GM19099 (cell line): Measurements from ENCODE around the gene NECAB3.

ENCODE experiments used
- POLR2A ChIP-seq: IDR thresholded peaks from 3 replicates; pipeline ENCODE4 v1.6.1; 2011; ENCODE audit warnings: low read depth; ENCODE audit not compliant: insufficient read length; ENCODE audit errors: extremely low read depth

The NECAB3 gene

DNA sequence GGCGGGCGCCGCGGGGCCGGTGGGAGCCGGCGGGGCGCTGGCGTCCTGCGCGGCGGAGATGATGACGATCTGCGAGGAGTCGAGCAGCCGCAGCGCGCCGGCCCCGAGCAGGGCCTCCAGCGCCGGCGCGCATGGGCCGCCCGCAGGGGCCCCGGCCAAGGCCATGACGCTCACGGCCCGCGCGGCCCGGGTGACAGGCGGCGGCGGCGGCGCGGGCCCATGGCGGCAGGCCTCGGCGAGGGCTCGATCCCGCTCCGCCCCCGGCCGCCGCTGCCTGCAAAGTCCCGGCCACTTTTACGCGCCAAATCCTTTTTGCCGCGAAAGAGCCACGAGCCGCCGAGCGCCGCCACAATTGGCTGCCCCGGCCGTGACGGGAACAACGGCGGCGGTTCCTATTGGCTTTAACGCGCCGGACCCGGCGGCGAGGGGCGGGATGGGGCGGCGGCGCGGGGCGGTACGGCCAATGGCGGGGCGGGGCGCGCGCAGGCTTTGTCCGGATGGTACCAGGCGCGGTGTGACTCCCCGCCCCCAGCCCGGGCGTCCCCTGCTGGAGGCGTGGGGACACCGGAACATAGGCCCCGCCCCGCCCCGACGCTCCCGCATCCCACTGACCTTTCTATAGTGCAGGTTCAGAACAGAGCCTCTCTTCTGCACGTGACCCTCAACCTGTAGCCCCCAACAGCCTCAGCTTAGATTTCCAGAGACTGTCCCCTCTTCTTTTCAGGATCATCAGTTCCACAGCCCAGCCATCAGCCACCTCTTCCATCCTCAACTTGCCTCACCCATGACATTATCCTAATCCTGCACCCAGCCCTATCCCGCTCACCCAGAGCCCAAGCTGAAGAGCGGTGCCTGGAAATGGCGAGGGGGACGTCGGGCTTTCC is 12.1 kb upstream of the NECAB3 start, which contains the start of gene E2F1:
TSS of gene E2F1 (minus strand) at position 286 of the 884 bp plus-strand sequence. CDS start at position 165, 121 bp downstream.
- TF ChIP-seq POLR2A, result peak; percentile 71

DNA sequence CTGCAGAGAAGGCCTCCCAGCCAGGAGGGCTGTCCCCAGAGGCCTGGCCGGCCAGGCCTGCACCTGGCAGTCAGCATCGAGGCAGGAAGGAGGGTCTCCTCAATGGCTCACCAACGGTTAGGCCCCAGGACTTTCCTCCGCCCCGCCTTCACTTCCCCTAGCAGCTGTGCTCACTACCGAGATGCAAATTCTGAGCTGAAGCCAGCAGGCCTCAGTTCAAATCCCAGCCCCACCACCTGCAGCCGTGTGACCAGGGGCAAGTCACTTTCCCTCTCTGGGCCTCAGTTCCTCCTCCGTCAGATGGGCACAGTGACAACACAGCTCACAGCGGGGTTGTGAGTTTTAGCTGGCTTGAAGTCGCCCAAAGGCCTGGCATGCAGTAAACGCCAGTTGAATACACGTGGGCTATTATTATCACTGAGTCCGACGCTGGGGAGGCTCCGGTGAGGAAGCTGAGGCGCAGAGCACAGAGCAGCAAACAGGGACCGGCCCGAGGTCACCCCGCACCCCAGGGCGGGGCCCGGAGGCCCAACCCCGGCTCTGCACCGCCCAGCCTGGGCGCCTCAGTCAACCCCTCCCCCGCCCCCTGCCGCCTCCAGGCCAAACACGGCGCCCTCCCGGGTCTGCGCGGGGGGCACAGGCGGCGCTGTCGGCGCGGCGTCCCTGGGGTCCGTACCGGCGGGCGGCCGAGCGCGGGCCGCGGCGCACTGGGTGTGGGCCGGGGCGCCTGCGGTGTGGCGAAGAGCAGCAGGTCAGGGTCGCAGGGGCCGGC is 11.3 kb upstream of the NECAB3 start:
- TF ChIP-seq POLR2A, result peak; percentile 52

DNA sequence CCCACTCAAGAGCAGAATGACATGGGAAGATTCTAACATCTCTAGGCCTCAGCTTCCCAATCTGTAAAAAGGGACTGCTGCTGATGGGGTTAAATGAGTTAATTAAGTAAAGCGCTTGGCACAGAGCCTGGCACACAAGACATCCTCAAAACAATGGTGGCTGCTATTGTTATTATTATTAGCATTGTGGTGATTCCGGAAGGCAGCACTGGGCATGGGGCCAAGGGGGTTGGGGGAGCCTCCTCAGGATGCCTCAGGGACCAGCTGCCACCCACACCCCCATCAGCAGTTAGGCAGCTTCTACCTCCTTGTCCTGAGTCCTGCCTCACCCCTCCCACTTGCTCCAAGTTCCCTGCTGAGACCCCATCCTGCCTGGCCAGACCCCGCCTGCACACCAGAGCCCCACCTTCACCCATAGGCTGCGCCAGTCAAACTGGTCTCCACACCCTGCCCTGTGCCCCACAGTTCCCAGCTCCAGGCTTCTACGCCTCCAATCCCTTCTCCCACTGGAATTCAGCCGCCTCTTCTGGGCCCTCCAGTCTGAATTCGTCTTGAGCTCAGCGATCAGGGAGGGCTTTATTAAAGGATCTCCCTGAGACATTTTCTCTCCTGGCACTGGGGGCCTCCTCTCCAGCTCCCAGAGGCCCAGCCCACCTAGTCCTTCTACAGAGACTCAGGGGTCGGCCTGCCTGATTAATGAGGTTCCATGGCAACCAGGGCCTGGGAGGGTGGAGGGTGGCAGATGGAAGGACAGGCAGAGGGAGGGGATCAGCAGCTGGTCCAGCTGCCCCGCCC is 10.5 kb upstream of the NECAB3 start:
- TF ChIP-seq POLR2A, result no peak

DNA sequence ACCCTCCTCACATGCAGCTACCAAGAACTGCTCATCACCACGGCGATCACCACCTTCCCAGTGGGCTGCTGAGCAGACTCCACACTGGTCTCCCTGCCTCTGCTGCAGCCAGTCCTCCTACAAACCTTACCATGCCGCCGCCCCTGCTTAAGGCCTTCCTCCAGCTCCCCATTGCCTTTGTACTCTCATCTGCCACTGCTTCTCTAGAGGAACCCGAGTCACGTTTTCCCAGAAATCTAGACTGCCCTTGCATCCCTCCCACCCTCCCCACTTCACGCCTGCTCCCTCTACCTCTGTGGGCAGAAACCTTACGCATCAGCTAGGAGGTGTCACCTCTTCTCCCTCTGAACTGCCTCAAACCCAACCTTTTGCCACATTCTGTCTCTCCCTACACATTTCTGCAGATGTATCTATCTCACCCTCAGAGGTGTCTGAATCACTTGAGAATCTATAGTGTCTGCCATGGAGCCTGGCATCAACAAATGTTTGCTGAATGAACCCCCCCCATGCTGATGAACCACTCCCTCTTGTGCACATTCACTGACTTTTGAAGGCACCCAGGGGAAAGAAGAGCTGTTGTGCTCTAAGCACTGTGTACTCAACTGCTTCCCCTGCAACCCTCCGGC is 7.6 kb upstream of the NECAB3 start:
- no peak for TF ChIP-seq POLR2A

DNA sequence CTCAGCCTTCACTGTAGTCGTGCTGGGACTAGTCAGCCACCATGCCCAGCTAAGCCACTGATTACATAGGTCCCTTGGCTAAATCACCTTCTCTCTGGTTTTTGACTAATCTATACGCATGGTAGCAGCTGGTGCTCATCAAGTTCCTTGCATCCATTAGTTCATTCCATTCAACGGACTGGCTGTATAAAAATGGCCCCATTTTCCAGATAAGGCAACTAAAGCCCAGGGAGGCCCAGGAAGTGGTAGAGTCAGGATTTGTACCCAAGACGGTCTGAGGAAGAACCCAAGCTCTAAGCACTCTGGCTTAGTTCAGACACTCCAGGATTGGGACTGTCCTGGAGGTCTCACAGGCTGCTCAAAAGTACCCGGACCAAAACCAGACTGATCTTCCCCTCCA is 7.1 kb upstream of the NECAB3 start:
- no peak for TF ChIP-seq POLR2A

DNA sequence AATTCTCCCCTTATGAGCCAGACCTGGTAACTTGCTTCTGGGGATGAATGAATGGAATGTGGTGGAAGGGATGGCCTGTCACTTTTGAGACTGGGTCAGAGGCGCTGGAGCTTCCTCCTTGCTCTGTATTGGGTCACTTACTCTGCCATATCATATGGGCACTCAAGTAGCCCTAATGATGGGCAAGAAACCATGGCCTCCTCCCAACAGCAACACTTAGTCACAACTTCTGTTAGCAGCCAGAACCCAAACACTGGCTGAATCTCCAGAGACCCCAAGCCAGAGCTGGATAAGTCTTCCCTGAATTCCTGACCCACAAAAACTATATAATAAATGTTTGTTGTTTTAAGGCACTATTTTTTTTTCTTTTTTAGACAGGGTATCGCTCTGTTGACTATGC is 6.5 kb upstream of the NECAB3 start:
- no peak for TF ChIP-seq POLR2A

DNA sequence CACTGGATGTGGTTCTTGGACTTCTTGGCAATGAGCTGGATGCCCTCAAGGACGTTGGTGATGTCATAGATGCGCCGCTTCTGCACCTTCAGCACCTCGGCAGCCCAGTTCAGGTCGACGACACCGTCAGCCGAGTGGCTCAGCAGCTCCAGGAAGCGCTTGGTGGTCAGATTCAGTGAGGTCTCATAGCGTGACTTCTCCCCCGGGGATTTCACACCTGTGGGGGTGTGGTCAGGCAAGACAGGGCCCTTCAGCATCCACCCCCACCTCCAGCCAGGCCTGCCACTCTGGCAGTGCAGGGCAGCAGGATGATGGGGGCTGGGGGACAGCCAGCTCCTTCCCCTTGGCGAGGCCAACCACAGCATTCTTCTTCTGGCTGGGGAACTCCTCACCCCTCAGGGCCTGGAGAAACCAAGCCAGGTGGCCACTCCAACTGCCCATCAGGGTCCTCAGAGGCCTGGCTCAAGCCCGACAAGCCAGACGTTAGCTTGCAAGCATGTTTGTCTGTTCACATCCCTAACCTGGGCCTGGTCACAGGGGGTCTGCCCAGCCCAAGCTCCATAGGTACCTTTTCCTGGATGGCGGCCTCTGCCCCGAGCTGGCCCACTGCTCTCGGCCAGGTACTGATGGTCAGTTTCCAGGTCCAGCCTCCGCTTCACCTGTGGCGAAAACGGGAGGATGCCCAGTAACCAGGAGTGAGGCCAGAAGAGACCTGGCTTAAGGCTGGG is 5.7 kb upstream of the NECAB3 start:
- peak; percentile 26 for TF ChIP-seq POLR2A

DNA sequence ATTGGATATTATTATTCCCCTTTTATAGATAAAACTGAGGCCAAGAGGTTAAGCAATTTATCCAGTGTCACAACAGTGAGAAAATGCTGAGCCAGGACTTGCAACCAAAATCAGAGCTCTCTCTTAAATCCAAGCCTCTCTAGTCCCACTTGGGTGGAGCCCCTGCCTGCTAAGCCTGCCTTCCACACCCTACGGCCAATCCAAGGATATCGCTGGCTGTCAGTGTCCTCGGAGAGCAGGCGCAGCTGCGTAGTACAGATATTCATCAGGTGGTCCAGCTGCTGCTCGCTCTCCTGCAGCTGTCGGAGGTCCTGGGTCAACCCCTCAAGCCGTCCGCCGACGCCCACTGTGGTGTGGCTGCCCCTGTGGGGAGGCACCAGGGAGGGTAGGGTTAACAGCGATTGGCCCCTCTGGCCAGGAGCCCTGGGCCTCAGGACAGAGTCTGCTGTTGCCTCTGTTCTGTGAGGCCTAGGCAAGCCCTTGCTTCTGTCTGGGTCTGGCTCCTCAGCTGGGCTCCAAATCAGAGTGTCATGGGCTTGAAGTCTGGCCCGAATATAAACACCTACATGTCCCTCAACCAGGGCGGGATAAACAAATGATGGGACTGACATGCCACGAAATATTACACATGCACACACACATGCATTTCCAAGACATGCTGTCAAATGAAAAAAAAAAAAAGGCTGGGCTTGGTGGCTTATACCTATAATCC is 3.9 kb upstream of the NECAB3 start:
- no peak for TF ChIP-seq POLR2A

DNA sequence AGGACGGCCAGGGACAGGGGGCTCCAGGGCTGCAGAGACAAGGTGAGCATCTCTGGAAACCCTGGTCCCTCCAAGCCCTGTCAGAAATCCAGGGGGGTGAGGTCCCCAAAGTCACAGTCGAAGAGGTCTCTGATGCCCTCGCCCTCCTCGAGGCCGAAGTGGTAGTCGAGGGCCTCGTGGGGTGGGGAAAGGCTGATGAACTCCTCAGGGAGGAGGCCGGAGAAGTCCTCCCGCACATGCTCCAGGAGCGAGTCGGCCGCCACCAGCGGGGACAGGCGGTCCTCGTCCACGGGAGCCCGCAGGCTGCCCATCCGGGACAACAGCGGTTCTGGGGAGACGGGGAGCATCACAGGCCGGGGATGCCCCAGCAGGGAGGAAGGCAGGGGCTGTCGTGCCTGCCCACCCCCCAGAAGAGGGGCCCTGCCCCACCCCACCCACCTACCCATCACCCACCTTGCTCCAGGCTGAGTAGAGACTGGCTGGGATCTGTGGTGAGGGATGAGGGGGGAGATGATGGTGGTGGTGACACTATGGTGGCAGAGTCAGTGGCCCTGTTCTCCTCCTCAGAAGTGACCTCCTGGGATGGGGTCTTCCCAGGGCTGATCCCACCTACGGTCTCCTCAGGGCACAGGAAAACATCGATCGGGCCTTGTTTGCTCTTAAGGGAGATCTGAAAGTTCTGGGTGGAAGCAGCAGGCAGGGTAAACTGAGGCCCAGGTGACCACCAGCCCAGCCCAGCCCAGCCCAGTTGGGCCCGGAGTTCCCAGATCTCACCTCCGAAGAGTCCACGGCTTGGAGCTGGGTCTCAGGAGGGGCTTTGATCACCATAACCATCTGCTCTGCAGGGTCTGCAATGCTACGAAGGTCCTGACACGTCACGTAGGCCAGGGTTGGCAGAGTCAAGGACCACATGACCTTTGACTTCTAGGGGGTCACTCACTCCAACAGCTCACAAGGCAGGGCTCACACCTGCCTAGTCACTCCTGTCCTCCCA is 2.7 kb upstream of the NECAB3 start:
- TF ChIP-seq POLR2A, result no peak

DNA sequence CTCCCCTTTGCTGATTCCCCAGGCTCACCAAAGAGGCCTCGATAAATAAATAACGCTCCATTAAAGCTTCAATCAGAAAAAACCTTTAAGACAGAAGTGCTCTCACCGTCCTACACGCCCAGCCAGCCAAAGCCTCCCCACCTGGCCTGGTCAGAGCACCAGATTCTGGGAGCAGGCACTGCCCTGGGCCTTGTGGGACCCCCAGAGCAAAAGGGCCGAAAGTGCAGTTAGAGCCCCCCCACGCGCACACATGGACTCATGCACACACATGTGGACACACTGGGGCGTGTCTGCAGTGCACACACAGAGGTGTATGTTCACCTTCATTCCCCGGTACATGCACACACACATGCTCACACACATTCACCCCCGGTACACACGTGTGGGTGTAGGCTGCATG is 1.9 kb upstream of the NECAB3 start:
- no peak for TF ChIP-seq POLR2A

DNA sequence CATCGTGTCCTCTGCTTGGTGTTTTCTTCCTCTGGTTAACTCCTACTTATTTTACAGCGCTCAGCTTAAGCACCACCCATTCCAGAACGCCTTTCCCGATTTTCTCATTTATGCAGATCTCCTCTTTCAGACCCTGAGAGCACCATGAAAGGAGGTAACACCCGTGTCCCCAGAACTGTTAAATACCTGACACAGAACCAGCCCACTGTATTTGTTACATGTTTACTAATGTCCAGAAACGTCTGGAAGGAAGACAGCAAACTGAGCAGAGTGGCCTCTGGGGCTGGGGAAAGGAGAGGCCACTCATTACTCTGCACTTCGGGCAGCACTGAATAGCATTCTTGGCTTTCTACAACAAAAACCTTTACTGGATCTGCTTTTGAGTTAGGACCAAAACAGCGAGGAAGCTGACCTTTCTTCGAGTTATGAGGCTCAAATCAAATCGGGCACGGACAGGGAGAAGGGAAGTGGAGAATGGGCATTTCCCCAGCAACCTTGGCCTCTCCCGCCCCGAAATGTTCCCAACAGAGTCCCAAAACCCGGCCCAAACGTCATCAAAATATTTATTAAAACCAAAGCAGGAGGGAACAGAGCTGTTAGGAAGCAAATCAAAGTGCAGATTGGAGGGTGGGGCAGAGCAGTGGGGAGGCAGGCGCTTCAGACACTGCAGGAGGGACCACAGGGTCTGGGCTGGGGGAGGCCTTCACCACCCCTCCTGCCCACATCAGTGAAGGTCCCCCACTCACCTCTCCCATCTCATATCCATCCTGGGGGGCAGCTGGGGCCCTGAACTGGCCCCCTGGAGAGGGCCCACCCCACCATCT is 1.1 kb upstream of the NECAB3 start:
- no peak for TF ChIP-seq POLR2A
